Type B pancreatic cell (in vitro differentiated cells): Measurements from ENCODE around the gene SHC3. TPM values are rescaled to one million over a fixed set of nuclear protein-coding genes. Genes with fewer than 3 reads are reported as not detected.

Experiments used
- DNase-seq: peaks from one replicate; pipeline ENCODE4 v3.0.0; 2021; ENCODE audit warnings: mixed read lengths; ENCODE audit not compliant: unreplicated experiment; ENCODE audit errors: extremely low spot score
- H3K27ac Mint-ChIP-seq: 2 replicates; pipeline ENCODE4 v1.8.0; 2021; ENCODE audit warnings: mild to moderate bottlenecking, mixed read lengths
- H3K27me3 Mint-ChIP-seq: 2 replicates; pipeline ENCODE4 v1.8.0; 2021; ENCODE audit warnings: mixed read lengths
- H3K36me3 Mint-ChIP-seq: 2 replicates; pipeline ENCODE4 v1.8.0; 2021; ENCODE audit warnings: mixed read lengths
- H3K4me1 Mint-ChIP-seq: one replicate; pipeline ENCODE4 v1.8.0; 2021; ENCODE audit warnings: mixed read lengths; ENCODE audit not compliant: unreplicated experiment
- H3K4me3 Mint-ChIP-seq: 2 replicates; pipeline ENCODE4 v1.8.0; 2021; ENCODE audit warnings: mild to moderate bottlenecking, mixed read lengths
- H3K9me3 Mint-ChIP-seq: 2 replicates; pipeline ENCODE4 v1.8.0; 2021; ENCODE audit warnings: mixed read lengths
- total RNA-seq: library from RNA; stranded (reverse); gene quantifications from 2 replicates; pipeline ENCODE4 v1.2.1, GENCODE V29; 2021; ENCODE audit warnings: low replicate concordance
- TF ChIP-seq, protein P1 (sequence below): fragments of 200-600 bp; sonication (generic); conservative IDR thresholded peaks from 2 replicates; pipeline ENCODE4 v1.5.0; 2021; ENCODE audit warnings: antibody characterized with exemption, mild to moderate bottlenecking

SHC3 gene
- total RNA-seq, 1 donor from 2014 or later: 5.3 TPM

DNA sequence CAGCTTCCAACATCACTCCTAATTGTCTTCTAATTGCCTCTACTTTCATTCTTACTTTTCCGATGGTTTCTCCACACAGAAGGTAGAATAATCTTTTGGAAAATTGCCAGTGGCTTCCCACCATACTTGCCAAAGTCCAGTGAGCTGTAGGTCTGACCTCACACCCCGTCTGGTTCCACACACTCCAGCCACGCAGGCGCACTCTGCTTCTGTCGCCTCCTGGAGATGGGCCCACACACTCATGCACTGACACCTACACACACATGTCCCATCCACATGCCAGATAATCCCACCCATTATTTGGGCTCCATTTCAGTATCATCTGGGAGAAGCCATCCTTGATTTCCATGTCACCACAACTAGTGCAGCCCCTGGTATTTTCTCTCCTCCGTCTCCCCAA lies 12.7 kb downstream of the SHC3 start:
- no peaks in the 10 kb centered on the region for H3K9me3 Mint-ChIP-seq
- H3K27me3 Mint-ChIP-seq: no peaks in the 10 kb centered on the region
- TF ChIP-seq, protein P1, sequence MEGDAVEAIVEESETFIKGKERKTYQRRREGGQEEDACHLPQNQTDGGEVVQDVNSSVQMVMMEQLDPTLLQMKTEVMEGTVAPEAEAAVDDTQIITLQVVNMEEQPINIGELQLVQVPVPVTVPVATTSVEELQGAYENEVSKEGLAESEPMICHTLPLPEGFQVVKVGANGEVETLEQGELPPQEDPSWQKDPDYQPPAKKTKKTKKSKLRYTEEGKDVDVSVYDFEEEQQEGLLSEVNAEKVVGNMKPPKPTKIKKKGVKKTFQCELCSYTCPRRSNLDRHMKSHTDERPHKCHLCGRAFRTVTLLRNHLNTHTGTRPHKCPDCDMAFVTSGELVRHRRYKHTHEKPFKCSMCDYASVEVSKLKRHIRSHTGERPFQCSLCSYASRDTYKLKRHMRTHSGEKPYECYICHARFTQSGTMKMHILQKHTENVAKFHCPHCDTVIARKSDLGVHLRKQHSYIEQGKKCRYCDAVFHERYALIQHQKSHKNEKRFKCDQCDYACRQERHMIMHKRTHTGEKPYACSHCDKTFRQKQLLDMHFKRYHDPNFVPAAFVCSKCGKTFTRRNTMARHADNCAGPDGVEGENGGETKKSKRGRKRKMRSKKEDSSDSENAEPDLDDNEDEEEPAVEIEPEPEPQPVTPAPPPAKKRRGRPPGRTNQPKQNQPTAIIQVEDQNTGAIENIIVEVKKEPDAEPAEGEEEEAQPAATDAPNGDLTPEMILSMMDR: no peak
- H3K36me3 Mint-ChIP-seq: no peaks in the 10 kb centered on the region
- no peaks in the 10 kb centered on the region for H3K4me1 Mint-ChIP-seq
- no peak overlapping the region for H3K27ac Mint-ChIP-seq
- DNase-seq: no peak
- no peak overlapping the region for H3K4me3 Mint-ChIP-seq

DNA sequence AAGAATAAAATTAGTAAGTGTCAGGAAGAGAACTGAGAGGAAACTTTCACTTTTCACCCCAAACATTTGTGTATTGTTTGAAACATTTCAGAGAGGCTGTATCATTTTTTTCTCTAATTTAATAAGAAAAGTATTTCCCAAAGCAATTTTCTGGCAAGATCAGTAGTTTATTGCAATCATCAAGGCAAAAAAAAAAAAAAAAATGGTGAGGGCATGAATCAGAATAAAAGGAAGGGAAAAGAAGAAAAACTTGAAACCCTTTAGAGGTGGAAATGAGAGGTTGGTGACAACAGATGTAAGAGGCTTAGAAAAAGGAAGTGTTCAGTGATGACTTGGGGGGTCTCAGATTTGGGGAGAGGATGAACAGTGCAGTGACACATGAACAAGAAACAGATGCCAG lies 13.3 kb downstream of the SHC3 start:
- no peak overlapping the region for H3K27ac Mint-ChIP-seq

DNA sequence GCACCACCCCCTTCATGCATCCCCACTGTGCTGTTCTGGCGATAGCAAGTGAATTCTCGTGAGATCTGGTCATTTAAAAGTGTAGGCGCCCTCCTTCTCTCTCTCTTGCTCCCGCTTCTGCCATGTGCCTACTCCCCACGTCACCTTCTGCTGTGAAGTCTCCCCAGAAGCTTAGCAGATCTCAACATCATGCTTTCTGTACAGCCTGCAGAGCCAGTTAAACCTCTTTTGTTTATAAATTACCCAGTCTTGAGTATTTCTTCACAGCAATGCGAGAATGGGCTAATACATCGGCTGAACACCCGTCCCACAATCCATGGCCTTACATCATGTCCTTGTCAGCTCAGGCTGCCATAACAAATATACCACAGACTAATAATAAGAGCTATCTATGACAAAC lies 17.4 kb downstream of the SHC3 start:
- H3K27me3 Mint-ChIP-seq: no peaks in the 10 kb centered on the region
- no peaks in the 10 kb centered on the region for H3K4me1 Mint-ChIP-seq
- H3K36me3 Mint-ChIP-seq: no peaks in the 10 kb centered on the region
- H3K9me3 Mint-ChIP-seq: no peaks in the 10 kb centered on the region
- TF ChIP-seq, protein P1: no peak
- DNase-seq: no peak
- no peak overlapping the region for H3K27ac Mint-ChIP-seq
- H3K4me3 Mint-ChIP-seq: no peak overlapping the region

More for the DNA sequence above, 13.3 kb downstream of the SHC3 start:
- TF ChIP-seq, protein P1: no peak
- H3K36me3 Mint-ChIP-seq: no peaks in the 10 kb centered on the region
- H3K27me3 Mint-ChIP-seq: no peaks in the 10 kb centered on the region
- H3K9me3 Mint-ChIP-seq: no peaks in the 10 kb centered on the region
- H3K4me3 Mint-ChIP-seq: no peak overlapping the region
- no peak for DNase-seq
- no peaks in the 10 kb centered on the region for H3K4me1 Mint-ChIP-seq

DNA sequence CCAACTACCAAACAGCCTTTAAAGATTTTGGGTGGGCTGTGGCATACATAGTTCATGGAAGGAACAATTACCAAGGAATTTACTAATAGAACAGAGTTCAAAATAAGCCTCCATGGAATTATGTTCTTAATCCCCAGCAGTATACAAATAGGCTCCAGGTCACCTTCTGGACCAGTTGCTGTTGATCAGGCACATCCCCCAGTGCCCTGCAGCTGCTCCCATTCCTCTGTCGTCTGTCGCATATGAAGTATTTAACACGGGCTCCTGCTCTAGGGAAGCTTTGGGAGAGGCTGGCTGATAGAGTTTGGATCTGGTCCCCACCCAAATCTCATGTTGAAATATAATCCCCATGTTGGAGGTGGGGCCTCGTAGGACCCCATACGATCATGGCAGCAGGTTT lies 17.8 kb downstream of the SHC3 start:
- Mint-ChIP-seq H3K4me1 (no peaks in the 10 kb centered on the region), H3K27me3 (no peaks in the 10 kb centered on the region), H3K9me3 (no peaks in the 10 kb centered on the region), H3K36me3 (no peaks in the 10 kb centered on the region), H3K27ac (no peak overlapping the region), H3K4me3 (no peak overlapping the region)
- no peak for DNase-seq
- TF ChIP-seq, protein P1: no peak

DNA sequence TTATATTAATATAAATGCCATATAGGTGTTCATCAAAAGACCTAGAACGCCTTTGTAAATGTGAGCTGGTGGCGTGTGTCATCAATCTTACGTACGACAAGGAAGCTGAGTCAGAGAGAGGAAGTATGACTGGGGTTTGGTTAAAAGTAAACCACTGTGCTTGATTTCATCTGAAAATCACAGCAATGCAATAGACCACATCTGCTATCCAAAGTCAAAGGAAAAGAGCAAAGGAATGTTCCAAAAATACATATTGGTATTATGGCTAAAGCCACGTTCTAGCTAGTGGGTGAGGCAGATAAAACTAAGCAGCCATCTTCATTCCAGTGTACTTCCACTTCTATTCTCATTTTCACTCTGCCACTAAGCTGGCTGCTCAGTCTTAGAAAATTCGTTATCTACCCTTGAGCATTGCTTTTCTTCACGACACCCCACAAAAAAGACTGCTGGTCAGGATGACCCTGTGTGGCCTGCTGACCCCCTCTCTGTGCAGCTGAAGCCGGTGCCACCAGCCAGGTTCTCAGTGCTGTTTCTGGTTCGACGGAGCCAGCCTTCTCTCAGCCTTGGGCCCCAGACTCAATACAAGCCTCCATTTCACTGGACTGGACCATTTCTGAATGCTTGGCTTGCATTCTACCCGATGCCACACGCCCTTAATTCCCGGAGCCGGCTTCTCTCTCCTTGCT lies 23.8 kb downstream of the SHC3 start:
- Mint-ChIP-seq H3K27me3 (no peaks in the 10 kb centered on the region), H3K4me3 (no peak overlapping the region), H3K4me1 (no peaks in the 10 kb centered on the region), H3K9me3 (no peaks in the 10 kb centered on the region), H3K27ac (no peak overlapping the region), H3K36me3 (no peaks in the 10 kb centered on the region)
- TF ChIP-seq, protein P1: no peak
- no peak for DNase-seq

DNA sequence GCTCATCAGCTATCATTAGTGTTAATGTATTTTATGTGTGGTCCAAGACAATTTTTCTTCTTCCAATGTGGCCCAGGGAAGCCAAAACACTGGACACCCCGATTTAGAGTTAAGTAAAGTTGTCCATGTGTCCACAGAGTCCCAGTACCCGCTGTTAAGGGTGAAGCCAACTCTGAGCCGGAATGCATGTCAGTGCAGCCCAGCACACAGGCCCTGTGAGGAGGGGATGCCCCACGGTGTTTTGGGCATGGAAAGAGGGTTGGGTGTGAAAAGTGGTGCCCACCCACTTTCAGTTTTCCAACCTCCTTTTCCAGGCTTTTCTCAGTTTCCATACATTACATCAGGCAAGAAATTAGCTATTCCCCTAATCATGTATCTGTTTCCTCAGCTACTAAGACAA lies 24.4 kb downstream of the SHC3 start:
- no peaks in the 10 kb centered on the region for H3K27me3 Mint-ChIP-seq
- no peaks in the 10 kb centered on the region for H3K9me3 Mint-ChIP-seq
- TF ChIP-seq, protein P1: no peak
- H3K27ac Mint-ChIP-seq: no peak overlapping the region
- H3K4me3 Mint-ChIP-seq: no peak overlapping the region
- no peaks in the 10 kb centered on the region for H3K4me1 Mint-ChIP-seq
- H3K36me3 Mint-ChIP-seq: no peaks in the 10 kb centered on the region
- DNase-seq: no peak
